Measurements from ENCODE around the gene MSH5.

- TF ChIP-seq CTCF (IDR thresholded peaks at IDR 0.05) (no peak), RELA (CRISPR knock-in tag; IDR thresholded peaks at IDR 0.05; ENCODE audit: borderline replicate concordance) (no peak), TEAD4 (CRISPR knock-in tag; IDR thresholded peaks at IDR 0.05) (0 out of 2 replicates have a peak, but pooled peaks have one; percentile 22), CREM (CRISPR knock-in tag; IDR thresholded peaks at IDR 0.05) (no peak), NR3C1 (CRISPR knock-in tag; conservative IDR thresholded peaks at IDR 0.05; ENCODE audit: low read depth) (no peak), FOXP4 (CRISPR knock-in tag; IDR thresholded peaks at IDR 0.05) (no peak), GRHL2 (CRISPR knock-in tag; IDR thresholded peaks at IDR 0.05; ENCODE audit: insufficient replicate concordance, severe bottlenecking) (no peak), TP53 (CRISPR knock-in tag; IDR thresholded peaks at IDR 0.05) (no peak), E2F5 (CRISPR knock-in tag; IDR thresholded peaks at IDR 0.05) (no peak), MAX (CRISPR knock-in tag; IDR thresholded peaks at IDR 0.05) (no peak), ATF1 (CRISPR knock-in tag; IDR thresholded peaks at IDR 0.05) (no peak), ZBTB43 (CRISPR knock-in tag; IDR thresholded peaks at IDR 0.05) (no peak), CREB1 (CRISPR knock-in tag; IDR thresholded peaks at IDR 0.05) (no peak)
These were observed 23.2 kb downstream of the MSH5 start for GRCh38 chr6:31762878-31763618.

Measured in WTC11 (cell line).